Thoracic aorta (tissue), 2 donors: ENCODE data around the gene ENG. TPM values are rescaled to one million over a fixed set of nuclear protein-coding genes. Genes with fewer than 3 reads are reported as not detected.

Experiments
- ATAC-seq: fragments of 150-250 bp; one replicate; pipeline ENCODE4 v1.8.0; 2017; ENCODE audit warnings: low read depth; ENCODE audit not compliant: insufficient number of reproducible peaks, low FRiP score
- DNase-seq: peaks from one replicate; pipeline ENCODE4 v3.0.0-alpha.2; 2020; ENCODE audit warnings: low spot score
- H3K27ac ChIP-seq, 2 donors: fragments of 200-600 bp; sonication (generic); 1 replicate in 1 of 2; 2 replicates in 1 of 2; pipeline ENCODE4 v1.5.1; 2016; ENCODE audit warnings: mild to moderate bottlenecking in 2 of 2, moderate library complexity in 2 of 2
- H3K27me3 ChIP-seq: fragments of 200-600 bp; sonication (generic); replicated peaks from 2 replicates; pipeline ENCODE4 v1.6.0; 2016; ENCODE audit warnings: mild to moderate bottlenecking; ENCODE audit not compliant: insufficient read depth
- H3K36me3 ChIP-seq: fragments of 200-600 bp; sonication (generic); one replicate; pipeline ENCODE4 v1.5.1; 2016
- H3K4me1 ChIP-seq, 2 donors: fragments of 200-600 bp; sonication (generic); 1 replicate in 1 of 2; 2 replicates in 1 of 2; pipeline versions ENCODE4 v1.5.1 to v1.6.0; 2016; ENCODE audit warnings: low read depth in 2 of 2, mild to moderate bottlenecking in 1 of 2; ENCODE audit not compliant: control insufficient read depth in 1 of 2
- H3K4me3 ChIP-seq: fragments of 200-600 bp; sonication (generic); 2 replicates; pipeline ENCODE4 v1.5.1; 2016; ENCODE audit warnings: mild to moderate bottlenecking
- H3K9me3 ChIP-seq: fragments of 200-600 bp; sonication (generic); 2 replicates; pipeline ENCODE4 v1.5.1; 2016
- total RNA-seq, 2 donors: library from RNA; depleted of rRNA; stranded (reverse); fragments of >200 nt; gene quantifications; one replicate each; pipeline versions ENCODE4 v1.1.0 to v1.2.3, GENCODE V29; 2016
- TF ChIP-seq, protein P1 (sequence below): fragments of 200-600 bp; sonication (generic); IDR thresholded peaks from one replicate; pipeline ENCODE4 v1.5.1; 2019; ENCODE audit warnings: antibody characterized with exemption

The ENG gene
- total RNA-seq, 2 donors from 2014 or later = 239 to 268 TPM

DNA sequence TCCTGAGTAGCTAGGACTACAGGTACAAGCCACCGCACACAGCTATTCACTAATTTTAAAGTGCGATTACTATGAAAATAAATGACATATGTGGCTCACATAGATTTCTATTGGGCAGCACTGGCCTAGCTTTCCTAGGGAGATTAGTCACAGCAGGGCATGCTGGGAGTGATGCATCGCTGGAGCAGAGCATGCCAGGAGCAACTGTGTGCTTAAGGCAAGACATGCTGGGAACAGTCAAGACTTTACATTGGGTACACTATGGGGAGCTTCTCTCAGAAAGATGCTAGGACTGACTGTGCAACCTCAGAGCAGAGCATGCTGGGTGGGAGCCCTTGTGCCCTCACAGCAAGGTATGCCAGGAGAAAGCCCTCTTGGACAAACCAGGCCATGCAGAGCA, 35.6 kb upstream of the ENG start:
- H3K4me3 ChIP-seq = no peak overlapping the region
- no peak for ATAC-seq
- DNase-seq = no peak
- no peaks in the 10 kb centered on the region for H3K27me3 ChIP-seq
- H3K27ac ChIP-seq = no peak overlapping the region
- H3K9me3 ChIP-seq = no peaks in the 10 kb centered on the region
- peaks cover 75% of the 10 kb centered on the region for H3K36me3 ChIP-seq
- peaks cover 0 to 8% of the 10 kb centered on the region in 2 donors for H3K4me1 ChIP-seq
- TF ChIP-seq, protein P1, sequence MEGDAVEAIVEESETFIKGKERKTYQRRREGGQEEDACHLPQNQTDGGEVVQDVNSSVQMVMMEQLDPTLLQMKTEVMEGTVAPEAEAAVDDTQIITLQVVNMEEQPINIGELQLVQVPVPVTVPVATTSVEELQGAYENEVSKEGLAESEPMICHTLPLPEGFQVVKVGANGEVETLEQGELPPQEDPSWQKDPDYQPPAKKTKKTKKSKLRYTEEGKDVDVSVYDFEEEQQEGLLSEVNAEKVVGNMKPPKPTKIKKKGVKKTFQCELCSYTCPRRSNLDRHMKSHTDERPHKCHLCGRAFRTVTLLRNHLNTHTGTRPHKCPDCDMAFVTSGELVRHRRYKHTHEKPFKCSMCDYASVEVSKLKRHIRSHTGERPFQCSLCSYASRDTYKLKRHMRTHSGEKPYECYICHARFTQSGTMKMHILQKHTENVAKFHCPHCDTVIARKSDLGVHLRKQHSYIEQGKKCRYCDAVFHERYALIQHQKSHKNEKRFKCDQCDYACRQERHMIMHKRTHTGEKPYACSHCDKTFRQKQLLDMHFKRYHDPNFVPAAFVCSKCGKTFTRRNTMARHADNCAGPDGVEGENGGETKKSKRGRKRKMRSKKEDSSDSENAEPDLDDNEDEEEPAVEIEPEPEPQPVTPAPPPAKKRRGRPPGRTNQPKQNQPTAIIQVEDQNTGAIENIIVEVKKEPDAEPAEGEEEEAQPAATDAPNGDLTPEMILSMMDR = no peak

DNA sequence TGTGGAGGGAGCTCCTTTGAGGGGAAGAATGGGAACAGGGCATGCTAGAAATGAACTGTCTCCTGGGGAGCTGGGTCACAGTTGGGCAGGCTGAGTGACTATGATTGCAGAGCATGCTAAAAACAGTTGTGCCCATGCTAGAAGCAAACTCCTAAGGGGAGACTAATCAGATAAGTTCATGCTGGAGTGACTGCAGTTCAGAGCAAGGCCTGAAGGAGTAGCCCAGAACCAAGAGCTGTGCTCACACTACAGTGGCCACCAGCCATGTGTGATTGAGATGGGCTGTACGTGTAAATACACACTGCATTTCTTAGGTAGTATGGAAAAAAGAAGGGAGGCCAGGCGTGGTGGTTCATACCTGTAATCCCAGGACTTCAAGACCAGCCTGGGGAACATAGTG, 33.3 kb upstream of the ENG start:
- no peaks in the 10 kb centered on the region for H3K27me3 ChIP-seq
- H3K36me3 ChIP-seq = peaks cover 56% of the 10 kb centered on the region
- DNase-seq (no peak), ATAC-seq (no peak)
- no peaks in the 10 kb centered on the region for H3K9me3 ChIP-seq
- no peak overlapping the region for H3K4me3 ChIP-seq
- no peak overlapping the region for H3K27ac ChIP-seq
- peaks cover 7 to 19% of the 10 kb centered on the region in 2 donors for H3K4me1 ChIP-seq
- TF ChIP-seq, protein P1 = peak; percentile 9

DNA sequence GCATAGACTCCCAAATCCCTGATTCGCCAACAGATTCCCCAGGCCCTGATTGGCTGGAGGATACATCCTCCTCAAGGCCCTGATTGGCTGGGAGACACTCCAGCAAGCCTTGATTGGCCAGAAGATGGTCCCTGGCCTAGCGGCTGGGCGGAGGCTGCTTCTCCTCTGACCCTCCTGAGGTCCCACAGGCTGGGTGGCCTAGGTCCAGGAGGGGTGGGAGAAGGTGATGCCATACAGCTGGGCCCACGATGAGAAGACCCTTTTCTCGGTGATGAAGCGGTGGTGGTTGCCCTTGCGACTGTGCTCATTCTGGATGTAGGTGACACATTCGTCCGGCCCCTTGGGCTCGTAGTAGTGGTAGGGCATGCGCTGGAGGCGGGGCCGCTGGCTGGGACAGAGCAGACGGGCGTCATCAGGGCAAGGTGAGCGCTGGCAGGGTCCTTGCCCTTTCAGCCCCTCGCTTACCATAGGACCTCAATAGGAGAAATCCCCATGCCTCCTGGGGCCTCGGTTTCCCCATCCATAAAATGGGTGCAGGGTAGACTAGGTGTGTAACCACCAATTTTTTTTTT, 32.0 kb upstream of the ENG start:
- H3K36me3 ChIP-seq = peaks cover 51% of the 10 kb centered on the region
- peaks cover 7 to 19% of the 10 kb centered on the region in 2 donors for H3K4me1 ChIP-seq
- H3K9me3 ChIP-seq = no peaks in the 10 kb centered on the region
- H3K27ac ChIP-seq = no peak overlapping the region
- TF ChIP-seq, protein P1 = no peak
- no peaks in the 10 kb centered on the region for H3K27me3 ChIP-seq
- no peak overlapping the region for H3K4me3 ChIP-seq
- ATAC-seq = no peak
- DNase-seq = no peak

DNA sequence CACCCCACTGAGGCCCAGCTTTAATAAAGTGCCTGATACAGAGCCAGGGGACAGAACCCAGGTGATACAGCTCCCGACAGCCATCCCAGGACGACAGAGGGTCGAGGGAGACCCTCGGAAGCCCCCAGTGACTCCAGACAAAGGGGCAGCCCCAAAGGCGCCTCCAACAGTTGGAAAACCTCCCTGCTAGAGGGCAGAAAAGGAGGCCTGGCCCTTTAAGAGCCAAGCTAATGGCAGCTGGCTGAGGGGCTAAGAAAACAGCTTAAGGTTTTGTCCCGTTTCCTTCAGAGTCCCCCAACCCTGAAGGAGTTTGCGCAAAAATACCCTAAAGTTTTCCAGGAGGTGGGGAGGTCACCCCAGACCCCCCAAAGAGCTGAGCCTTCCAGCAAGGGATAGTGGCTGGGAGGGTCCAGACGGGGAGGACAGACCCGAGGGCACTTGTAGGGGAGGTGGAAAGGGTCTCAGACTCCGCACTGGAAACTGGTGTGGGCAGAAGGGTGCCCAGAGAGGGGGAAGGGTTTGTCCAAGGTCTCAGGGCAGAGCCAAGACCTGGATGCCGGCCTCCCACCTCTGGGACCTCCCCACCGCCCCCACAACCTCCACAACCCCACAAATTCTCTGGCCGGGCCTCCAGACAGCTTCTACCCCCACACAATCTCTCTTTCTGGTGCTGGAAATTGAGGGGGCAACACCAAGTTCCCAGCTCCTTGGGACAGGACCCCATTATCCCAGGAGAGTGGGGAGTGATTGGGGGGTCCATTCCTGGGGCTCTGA, 31.2 kb upstream of the ENG start:
- Histone ChIP-seq H3K4me3 (no peak overlapping the region), H3K9me3 (no peaks in the 10 kb centered on the region), H3K4me1 (peaks cover 7 to 19% of the 10 kb centered on the region in 2 donors), H3K27ac (no peak overlapping the region), H3K36me3 (peaks cover 50% of the 10 kb centered on the region), H3K27me3 (no peaks in the 10 kb centered on the region)
- no peak for DNase-seq
- ATAC-seq = no peak
- TF ChIP-seq, protein P1 = no peak

DNA sequence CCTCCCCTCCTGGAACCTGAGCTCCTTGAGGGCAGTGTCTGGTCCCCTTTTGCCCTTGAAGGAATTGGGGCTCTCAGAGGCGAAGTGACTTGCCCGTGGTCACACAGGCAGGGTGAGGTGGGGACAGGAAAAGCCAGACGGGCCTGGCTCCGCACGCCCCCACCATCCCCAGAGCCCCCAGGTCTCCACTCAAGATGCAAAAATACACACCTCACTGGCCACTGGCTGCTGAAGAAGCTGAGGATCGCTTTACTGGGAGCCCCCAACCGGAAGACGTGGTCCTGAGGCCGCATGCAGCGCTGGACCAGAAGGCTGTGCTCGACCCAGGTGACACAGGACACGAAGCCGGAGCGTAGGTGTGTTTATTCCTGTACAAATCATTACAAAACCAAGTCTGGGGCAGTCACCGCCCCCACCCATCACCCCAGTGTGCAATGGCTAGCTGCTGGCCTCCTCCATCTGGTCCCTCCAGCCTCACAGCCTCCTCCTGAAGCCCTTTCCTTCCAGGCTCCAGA, 30.6 kb upstream of the ENG start:
- DNase-seq (no peak), ATAC-seq (peak; percentile 27)
- Histone ChIP-seq H3K4me3 (no peak overlapping the region), H3K9me3 (no peaks in the 10 kb centered on the region), H3K27ac (peak overlapping the region; percentile 32 to 52), H3K4me1 (peaks cover 7 to 19% of the 10 kb centered on the region in 2 donors), H3K27me3 (no peaks in the 10 kb centered on the region), H3K36me3 (peaks cover 43% of the 10 kb centered on the region)
- TF ChIP-seq, protein P1 = no peak
